GM06990 (cell line): ENCODE data around the gene RGS14.

Source experiments
- DNase-seq: peaks from one replicate; pipeline ENCODE4 v3.0.0-alpha.2; 2011; ENCODE audit not compliant: insufficient read length; ENCODE audit errors: extremely low read depth
- H3K27me3 ChIP-seq: replicated peaks from 2 replicates; pipeline ENCODE4 v1.6.0; 2011; ENCODE audit warnings: low read length; ENCODE audit not compliant: control insufficient read depth, insufficient read depth
- H3K36me3 ChIP-seq: 2 replicates; pipeline ENCODE4 v1.5.1; 2011; ENCODE audit warnings: low read length; ENCODE audit not compliant: control insufficient read depth, insufficient read depth
- H3K4me3 ChIP-seq: replicated peaks from 2 replicates; pipeline ENCODE4 v1.5.1; 2011; ENCODE audit warnings: low read depth, mild to moderate bottlenecking, control low read depth, low read length
- CTCF ChIP-seq: IDR thresholded peaks from 2 replicates; pipeline ENCODE4 v1.5.1; 2011; ENCODE audit warnings: low read length, control low read depth, mild to moderate bottlenecking, inconsistent platforms; ENCODE audit not compliant: insufficient read depth, poor library complexity, severe bottlenecking

Gene RGS14

GRCh38 chr5:177311392-177311722, 46.4 kb upstream of the RGS14 start:
- H3K27me3 ChIP-seq, result no peaks in the 10 kb centered on the region
- DNase-seq, result no peak
- H3K4me3 ChIP-seq, result peak overlapping the region; percentile 75
- H3K36me3 ChIP-seq, result peaks cover 5% of the 10 kb centered on the region
- TF ChIP-seq CTCF, result no peak

- Histone ChIP-seq H3K27me3 (no peaks in the 10 kb centered on the region), H3K36me3 (peaks cover 5% of the 10 kb centered on the region), H3K4me3 (peak within 1 kb of the TSS; percentile 75)
- peak; percentile 97 for DNase-seq
- TF ChIP-seq CTCF, result no peak
Measured at GRCh38 chr5:177311723-177312648, 45.7 kb upstream of the RGS14 start, which contains the start of gene MXD3. Gene MXD3 (minus strand): TSS chr5:177311898. CDS start chr5:177311830, 68 bp downstream.

- H3K36me3 ChIP-seq, result peaks cover 4% of the 10 kb centered on the region; the same call in 1 of the 2 replicates
- TF ChIP-seq CTCF, result peak; percentile 34
- DNase-seq, result peak; percentile 71
- peak overlapping the region; percentile 64 for H3K4me3 ChIP-seq
- no peaks in the 10 kb centered on the region for H3K27me3 ChIP-seq
Measured at GRCh38 chr5:177312649-177313181, 45.0 kb upstream of the RGS14 start.

- no peak overlapping the region for H3K4me3 ChIP-seq
Measured at GRCh38 chr5:177313561-177314259, 44.0 kb upstream of the RGS14 start.

More at GRCh38 chr5:177313561-177314259, 44.0 kb upstream of the RGS14 start:
- Histone ChIP-seq H3K27me3 (no peaks in the 10 kb centered on the region), H3K36me3 (peaks cover 4% of the 10 kb centered on the region; the same call in 1 of the 2 replicates)
- no peak for DNase-seq
- no peak for TF ChIP-seq CTCF
